GM23248 (cell line): ENCODE results near the gene ADGRF5.

Source experiments
- EZH2 ChIP-seq: fragments of 200-600 bp; sonication (generic); IDR thresholded peaks from 2 replicates; pipeline ENCODE4 v1.6.1; 2018; ENCODE audit warnings: antibody characterized with exemption, mild to moderate bottlenecking; ENCODE audit not compliant: insufficient read depth, poor library complexity, severe bottlenecking
- EZH2phosphoT487 ChIP-seq: fragments of 200-600 bp; sonication (generic); IDR thresholded peaks from 2 replicates; pipeline ENCODE4 v1.6.1; 2018; ENCODE audit warnings: antibody characterized with exemption, moderate library complexity, mild to moderate bottlenecking, low read depth; ENCODE audit not compliant: insufficient read depth

DNA sequence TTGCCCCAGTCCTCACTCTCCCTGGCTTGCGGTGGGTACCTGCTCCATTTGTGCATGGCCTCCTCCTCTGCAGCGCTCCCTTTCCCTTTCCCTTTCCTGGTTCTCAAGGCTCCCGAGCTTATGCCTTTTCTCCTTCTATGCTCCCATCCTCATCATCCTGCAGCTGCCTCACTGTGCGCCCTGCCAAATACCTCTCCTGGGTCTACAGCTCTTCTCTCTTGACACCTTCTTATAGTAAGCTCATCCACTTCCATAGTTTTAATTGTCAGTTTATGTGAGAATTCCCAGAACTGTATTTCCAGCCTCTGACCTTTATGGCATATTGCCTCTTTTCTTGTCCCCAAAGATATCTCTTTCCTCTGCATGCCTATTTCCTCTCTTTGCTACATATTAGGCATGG, 5.9 kb downstream of the ADGRF5 start:
- TF ChIP-seq EZH2phosphoT487 = no peak
- TF ChIP-seq EZH2 = no peak
